ENCODE results near the gene DGKG. TPM values are rescaled to one million over a fixed set of nuclear protein-coding genes. Genes with fewer than 3 reads are reported as not detected.

DGKG gene
- total RNA-seq, 1 experiment from 2014 or later = 17.5 TPM

DNA sequence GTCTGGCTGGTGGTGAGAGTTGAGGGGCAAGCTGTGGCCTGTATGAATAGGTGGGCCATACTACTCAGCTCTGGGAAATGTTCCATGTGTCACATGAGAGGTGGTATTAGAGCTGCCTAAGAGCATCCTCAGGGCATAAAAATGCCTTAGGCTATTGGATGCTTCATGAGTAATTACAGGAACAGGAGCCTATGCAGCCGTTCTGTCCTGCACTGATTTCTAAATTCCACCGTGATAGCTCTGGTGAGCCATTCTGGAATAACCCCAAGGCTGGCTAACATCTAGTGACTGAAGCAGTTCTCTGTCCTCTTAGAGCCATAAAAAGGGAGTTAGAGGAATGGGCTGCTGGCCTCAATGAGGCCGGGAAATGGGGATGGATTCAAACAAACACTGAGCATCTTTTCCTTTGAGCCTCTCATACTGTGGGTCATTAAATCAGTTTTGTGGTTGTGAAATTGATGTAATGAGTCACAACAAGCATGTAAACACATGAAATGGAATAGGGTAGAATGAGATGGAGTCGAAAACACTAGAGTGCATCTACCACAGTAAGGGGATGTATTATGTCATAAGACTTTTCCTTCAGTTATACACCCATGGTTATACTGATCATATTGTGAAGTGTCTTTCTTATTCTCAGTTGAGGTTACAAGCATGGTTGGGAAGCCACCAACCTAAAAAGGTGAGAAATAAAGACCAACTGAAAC is 41.0 kb downstream of the DGKG start:
- DNase-seq (ENCODE audit: extremely low read depth, low read depth) = no peak

DNA sequence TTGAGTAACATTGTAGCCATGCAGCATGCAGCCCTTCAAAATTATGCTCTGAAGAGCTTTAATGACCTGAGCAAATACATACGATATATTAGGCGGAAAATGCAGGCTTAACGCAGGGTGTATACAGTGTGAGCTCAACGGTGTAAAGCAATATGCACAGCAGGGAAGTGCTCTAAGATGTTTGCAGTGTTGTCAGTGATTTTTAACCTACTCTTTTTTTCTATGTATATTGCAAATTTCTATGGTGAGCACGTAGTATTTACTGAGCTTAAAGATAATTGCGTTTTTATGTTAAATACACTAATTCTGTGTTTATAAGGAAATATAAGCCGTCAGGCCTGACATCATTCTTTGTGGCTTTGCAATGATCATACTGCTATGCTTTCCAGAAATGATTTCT is 42.1 kb downstream of the DGKG start:
- no peak for DNase-seq (ENCODE audit: extremely low read depth, low read depth)

GRCh38 chr3:186318135-186318534 is 43.9 kb downstream of the DGKG start:
- no peak for DNase-seq (ENCODE audit: extremely low read depth, low read depth)

GRCh38 chr3:186317478-186317877 is 44.6 kb downstream of the DGKG start:
- DNase-seq (ENCODE audit: extremely low read depth, low read depth) = no peak

DNA sequence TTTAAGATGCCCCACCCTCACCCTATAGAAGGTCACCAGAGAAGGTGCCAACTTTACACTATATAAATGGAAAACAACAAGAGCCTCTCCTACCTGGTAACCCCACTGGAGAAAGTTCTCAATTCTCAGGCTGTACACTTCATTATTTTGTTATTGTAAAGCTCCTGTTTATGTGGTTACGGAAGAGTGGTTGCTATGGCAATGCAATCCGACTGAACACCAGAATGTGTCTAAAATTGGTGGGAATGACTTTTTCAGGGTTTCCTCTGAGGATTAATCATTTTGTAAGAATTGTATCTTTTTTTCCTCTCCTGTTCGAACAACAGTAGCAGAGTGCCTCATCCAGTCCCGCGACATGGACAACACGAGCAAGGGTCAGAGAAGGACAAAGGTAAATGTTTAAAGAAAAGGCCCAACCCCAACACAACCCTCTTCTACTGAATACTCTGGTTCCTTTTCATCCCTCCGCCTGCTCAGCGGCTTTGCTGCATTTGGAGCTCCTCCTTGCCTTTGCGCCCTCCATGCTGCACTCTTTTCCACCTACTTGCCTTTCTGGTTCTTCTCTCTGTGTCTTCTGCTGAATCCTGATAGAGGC is 45.3 kb downstream of the DGKG start:
- DNase-seq (ENCODE audit: extremely low read depth, low read depth) = no peak

GRCh38 chr3:186315581-186316354 is 46.3 kb downstream of the DGKG start:
- DNase-seq (ENCODE audit: extremely low read depth, low read depth) = no peak

DNA sequence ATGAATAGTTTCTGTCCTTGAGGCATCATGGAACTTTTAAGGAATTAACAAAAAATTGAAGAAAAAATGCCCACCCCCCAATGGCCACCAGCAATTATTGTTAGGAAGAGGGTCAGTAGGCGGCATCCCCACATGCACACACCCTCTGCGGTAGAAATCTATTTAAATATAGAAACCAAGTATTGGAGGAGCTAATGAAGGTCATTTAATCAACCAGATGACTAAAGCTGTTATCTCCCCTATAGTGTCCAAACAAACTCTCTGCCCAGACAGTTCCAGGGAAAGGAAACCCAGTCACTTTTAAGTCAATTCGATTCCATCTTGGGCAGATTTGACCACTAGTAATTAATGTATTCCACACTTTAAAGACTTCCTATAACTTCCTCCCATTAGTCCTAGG is 47.1 kb downstream of the DGKG start:
- DNase-seq (ENCODE audit: extremely low read depth, low read depth) = no peak

GRCh38 chr3:186311441-186311840 is 50.6 kb downstream of the DGKG start:
- no peak for DNase-seq (ENCODE audit: extremely low read depth, low read depth)

DNA sequence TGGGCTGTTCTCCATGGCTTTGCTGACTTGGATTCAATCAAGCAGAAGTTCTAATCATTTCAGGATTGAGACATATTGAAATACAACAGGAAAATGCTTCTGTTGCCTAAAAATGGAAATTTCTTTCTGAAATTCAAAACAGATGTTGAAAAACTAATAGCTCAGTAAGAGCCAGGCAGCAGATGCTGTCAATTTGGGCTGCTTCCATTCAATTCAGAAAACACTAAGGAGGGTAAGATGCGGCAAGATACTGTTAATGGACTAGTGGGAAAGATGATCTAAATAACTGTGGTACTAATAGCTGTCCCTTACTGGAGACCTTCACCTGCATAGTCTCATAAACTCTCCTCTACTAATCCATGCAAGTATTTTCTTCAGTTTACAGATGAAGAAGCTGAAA is 53.5 kb downstream of the DGKG start:
- no peak for DNase-seq (ENCODE audit: extremely low read depth, low read depth)

- peak; percentile 25 for DNase-seq (ENCODE audit: extremely low read depth, low read depth)
Observed at GRCh38 chr3:186307594-186308221, 54.3 kb downstream of the DGKG start.

DNA sequence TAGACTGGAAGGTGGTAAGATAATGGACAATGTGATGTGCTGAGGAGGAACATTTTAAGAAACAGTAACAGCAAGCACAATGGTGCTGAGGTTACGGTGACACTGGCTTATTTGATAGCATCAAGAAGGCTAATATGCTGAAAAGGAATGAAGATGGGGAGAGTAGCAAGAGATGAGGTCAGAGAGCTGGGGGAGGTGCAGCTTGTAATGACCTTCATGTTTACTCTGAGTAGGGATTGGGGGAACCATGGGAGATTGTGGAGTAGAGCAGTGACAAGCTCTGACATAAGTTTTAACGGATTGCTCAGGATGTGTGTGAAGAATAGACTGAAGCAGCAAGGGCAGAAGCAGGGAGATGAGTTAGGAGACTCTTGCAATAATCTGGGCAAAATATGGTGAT is 56.7 kb downstream of the DGKG start:
- DNase-seq (ENCODE audit: extremely low read depth, low read depth) = no peak

GRCh38 chr3:186303965-186304364 is 58.1 kb downstream of the DGKG start:
- DNase-seq (ENCODE audit: extremely low read depth, low read depth) = no peak

DNA sequence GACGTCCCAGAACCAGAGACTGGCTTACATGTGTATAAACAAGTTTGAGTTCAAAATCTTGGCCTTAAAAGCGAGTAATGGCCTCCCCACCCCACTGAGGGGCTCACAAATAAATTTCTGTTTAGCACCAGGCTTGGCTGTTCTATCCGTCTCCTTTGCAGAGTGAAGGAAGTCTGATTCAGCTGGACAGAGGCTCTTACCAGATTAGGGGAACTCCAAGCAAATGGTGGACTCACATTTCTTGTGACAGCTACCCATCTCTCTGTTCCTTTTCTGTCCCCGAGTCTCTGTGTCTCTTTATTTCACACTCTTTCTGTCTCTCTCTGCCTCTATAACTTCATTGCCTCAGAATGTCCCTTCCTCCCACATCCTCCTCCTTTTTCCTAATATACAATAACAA is 62.7 kb downstream of the DGKG start:
- no peak for DNase-seq (ENCODE audit: extremely low read depth, low read depth)

DNA sequence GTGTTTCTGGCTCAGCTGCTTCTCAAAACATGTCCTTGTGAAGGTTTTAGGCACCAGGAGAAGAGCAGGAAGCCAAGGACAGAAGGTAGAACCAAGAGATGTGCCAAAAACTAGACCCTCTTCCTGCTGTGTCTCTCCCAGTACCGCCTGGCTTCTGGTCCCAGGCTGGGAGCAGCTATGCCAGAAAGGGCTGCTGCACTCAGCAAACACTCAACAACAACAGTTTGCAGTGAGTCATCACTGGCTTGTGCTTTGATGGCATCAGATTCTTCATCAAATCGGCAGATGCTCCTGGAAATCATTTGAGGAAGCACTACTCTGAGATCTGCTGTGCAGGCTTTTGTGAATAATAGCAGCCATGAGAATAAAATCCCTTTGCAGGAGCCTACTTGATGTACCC is 63.2 kb downstream of the DGKG start:
- DNase-seq (ENCODE audit: extremely low read depth, low read depth) = no peak

GRCh38 chr3:186290796-186291195 is 71.2 kb downstream of the DGKG start:
- no peak for DNase-seq (ENCODE audit: extremely low read depth, low read depth)

DNA sequence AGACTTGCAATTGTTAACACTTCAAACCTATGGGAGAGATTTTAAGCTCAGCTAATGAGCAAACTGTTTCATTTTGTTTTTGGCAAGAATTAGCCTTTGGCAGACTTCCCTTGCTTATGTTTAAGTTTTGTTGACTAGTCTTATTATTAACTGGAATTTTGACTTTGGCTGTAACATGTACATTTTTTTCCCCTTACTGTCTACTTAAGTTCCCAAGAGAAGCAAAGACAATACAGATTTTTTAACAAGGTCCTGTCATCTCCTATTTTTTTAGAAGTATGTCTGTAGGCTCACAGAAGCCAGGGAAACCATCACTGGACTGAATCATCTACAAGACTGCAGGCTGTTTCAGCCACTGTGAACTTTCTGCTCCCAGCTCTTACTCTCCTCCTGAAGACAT is 74.3 kb downstream of the DGKG start:
- DNase-seq (ENCODE audit: extremely low read depth, low read depth) = no peak

DNA sequence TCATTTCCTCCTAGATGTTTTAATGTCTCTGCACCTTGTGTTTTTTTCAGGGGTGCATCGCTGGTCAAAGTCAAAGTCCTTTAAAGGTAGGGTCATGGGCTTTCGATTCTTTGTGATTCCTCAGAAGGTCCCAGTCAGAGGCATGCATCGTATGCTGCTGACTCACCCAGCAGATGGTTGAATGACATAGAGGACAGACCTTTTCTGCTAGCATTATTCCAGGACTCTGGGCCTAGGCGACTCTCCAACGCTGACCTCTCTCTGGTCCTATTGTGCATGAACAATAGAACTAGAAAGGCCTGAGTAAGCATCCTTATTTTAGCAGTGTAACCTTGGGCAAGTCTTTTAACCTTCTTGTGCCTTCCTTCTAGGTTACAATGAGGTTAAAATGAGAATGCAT is 75.9 kb downstream of the DGKG start:
- DNase-seq (ENCODE audit: extremely low read depth, low read depth) = no peak

- DNase-seq (ENCODE audit: extremely low read depth, low read depth) = no peak
Observed at GRCh38 chr3:186284661-186285060, 77.4 kb downstream of the DGKG start.

DNA sequence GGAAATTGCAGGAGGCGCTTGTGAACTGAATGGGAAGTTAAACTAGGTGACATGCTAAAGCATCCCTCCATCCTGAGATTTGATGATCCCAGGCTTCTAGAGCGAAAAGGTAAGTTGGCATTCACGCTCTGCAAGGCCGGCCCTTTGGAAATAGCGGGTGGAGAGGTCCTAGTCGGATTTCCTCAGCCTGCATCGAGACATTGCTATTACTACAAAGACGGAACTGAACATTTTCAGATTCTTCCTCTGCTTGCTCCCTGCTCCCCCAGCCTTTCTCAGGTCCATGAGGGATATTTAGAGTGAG is 77.7 kb downstream of the DGKG start:
- DNase-seq (ENCODE audit: extremely low read depth, low read depth) = no peak

GRCh38 chr3:186283651-186284348 is 78.2 kb downstream of the DGKG start:
- no peak for DNase-seq (ENCODE audit: extremely low read depth, low read depth)

- DNase-seq (ENCODE audit: extremely low read depth, low read depth) = no peak
Observed at GRCh38 chr3:186283096-186283495, 78.9 kb downstream of the DGKG start.

All from NCI-H460 (cell line).